GM12891 (cell line): Measurements from ENCODE around the gene RMI2.

Experiments used
- PAX5 ChIP-seq: IDR thresholded peaks from 2 replicates; pipeline ENCODE4 v1.6.1; 2011; ENCODE audit warnings: low read length, moderate library complexity, mild to moderate bottlenecking; ENCODE audit not compliant: insufficient read depth, severe bottlenecking
- POLR2A ChIP-seq: IDR thresholded peaks from 2 replicates; pipeline ENCODE4 v1.6.1; 2011; ENCODE audit warnings: low read depth, low read length, control low read depth
- POLR2AphosphoS5 ChIP-seq: IDR thresholded peaks from 2 replicates; pipeline ENCODE4 v1.6.1; 2011; ENCODE audit warnings: low read depth, low read length, control low read depth
- SPI1 ChIP-seq: IDR thresholded peaks from 2 replicates; pipeline ENCODE4 v1.6.1; 2011; ENCODE audit warnings: low read depth, low read length, control low read depth
- TAF1 ChIP-seq: IDR thresholded peaks from 2 replicates; pipeline ENCODE4 v1.6.1; 2011; ENCODE audit warnings: low read depth, low read length, control low read depth

DNA sequence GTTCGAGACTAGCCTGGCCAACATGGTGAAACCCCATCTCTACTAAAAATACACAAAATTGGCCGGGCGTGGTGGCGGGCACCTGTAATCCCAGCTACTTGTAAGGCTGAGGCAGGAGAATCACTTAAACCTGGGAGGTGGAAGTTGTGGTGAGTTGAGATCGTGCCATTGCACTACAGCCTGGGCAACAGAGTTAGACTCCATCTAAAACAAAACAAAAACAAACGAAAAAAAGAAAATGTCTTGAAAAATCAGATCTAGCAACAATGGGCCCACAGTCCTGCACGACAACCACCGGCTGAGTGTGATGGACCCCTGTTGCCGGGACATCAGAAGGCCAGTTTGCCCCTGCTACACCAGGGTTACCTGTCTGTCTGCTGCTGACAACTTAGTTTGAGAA lies 3.9 kb upstream of the RMI2 start:
- TF ChIP-seq TAF1 (no peak), POLR2A (no peak), POLR2AphosphoS5 (no peak), SPI1 (no peak), PAX5 (no peak)
